KMS-11 (cell line): ENCODE results near the gene RCAN1.

ENCODE experiments used
- H2AFZ ChIP-seq: fragments of 200-600 bp; sonication (generic); 2 replicates; pipeline ENCODE4 v1.6.1; 2016; ENCODE audit warnings: antibody characterized with exemption, mixed run types, low read depth
- H3K27ac ChIP-seq: fragments of 200-600 bp; sonication (generic); 2 replicates; pipeline ENCODE4 v1.6.1; 2016; ENCODE audit warnings: mild to moderate bottlenecking, mixed run types
- H3K27me3 ChIP-seq: fragments of 200-600 bp; sonication (generic); 2 replicates; pipeline ENCODE4 v1.6.1; 2017; ENCODE audit warnings: mild to moderate bottlenecking, low read depth, mixed run types, moderate library complexity; ENCODE audit not compliant: insufficient read depth
- H3K36me3 ChIP-seq: fragments of 200-600 bp; sonication (generic); 2 replicates; pipeline ENCODE4 v1.6.1; 2017; ENCODE audit warnings: mild to moderate bottlenecking, mixed run types; ENCODE audit not compliant: insufficient read depth
- H3K4me1 ChIP-seq: fragments of 200-600 bp; sonication (generic); 2 replicates; pipeline ENCODE4 v1.6.1; 2016; ENCODE audit warnings: mild to moderate bottlenecking, low read depth, mixed run types; ENCODE audit not compliant: poor library complexity, severe bottlenecking
- H3K4me2 ChIP-seq: fragments of 200-600 bp; sonication (generic); 2 replicates; pipeline ENCODE4 v1.7.0; 2016; ENCODE audit warnings: mild to moderate bottlenecking, mixed run types
- H3K4me3 ChIP-seq: fragments of 200-600 bp; sonication (generic); IDR thresholded peaks from 2 replicates; pipeline ENCODE4 v1.6.1; 2017; ENCODE audit warnings: low read depth, low read length, mixed read lengths; ENCODE audit not compliant: insufficient read depth
- H3K79me2 ChIP-seq: fragments of 200-600 bp; sonication (generic); 2 replicates; pipeline ENCODE4 v1.6.1; 2016; ENCODE audit warnings: low read depth, mixed run types; ENCODE audit not compliant: insufficient read depth
- H3K9ac ChIP-seq: fragments of 200-600 bp; sonication (generic); 2 replicates; pipeline ENCODE4 v1.6.1; 2016; ENCODE audit warnings: mild to moderate bottlenecking, mixed run types
- H4K20me1 ChIP-seq: fragments of 200-600 bp; sonication (generic); 2 replicates; pipeline ENCODE4 v1.6.1; 2016; ENCODE audit warnings: mild to moderate bottlenecking, mixed run types; ENCODE audit not compliant: insufficient read depth
- CTCF ChIP-seq: fragments of 200-600 bp; sonication (generic); conservative IDR thresholded peaks from 2 replicates; pipeline ENCODE4 v1.6.1; 2017; ENCODE audit warnings: low read depth, mild to moderate bottlenecking, antibody characterized with exemption, low read length, moderate library complexity, mixed read lengths

The RCAN1 gene

GRCh38 chr21:34593423-34593822 lies 21.5 kb downstream of the RCAN1 start:
- H2AFZ ChIP-seq = no peak overlapping the region
- H3K9ac ChIP-seq = no peak overlapping the region
- H3K4me1 ChIP-seq = no peaks in the 10 kb centered on the region
- TF ChIP-seq CTCF = no peak
- H3K36me3 ChIP-seq = no peaks in the 10 kb centered on the region
- H4K20me1 ChIP-seq = no peaks in the 10 kb centered on the region
- H3K4me3 ChIP-seq = no peak overlapping the region
- no peak overlapping the region for H3K27ac ChIP-seq
- H3K27me3 ChIP-seq = no peaks in the 10 kb centered on the region
- no peaks in the 10 kb centered on the region for H3K79me2 ChIP-seq
- no peak overlapping the region for H3K4me2 ChIP-seq

- H3K79me2 ChIP-seq = no peaks in the 10 kb centered on the region
- H3K4me2 ChIP-seq = no peak overlapping the region
- H3K36me3 ChIP-seq = no peaks in the 10 kb centered on the region
- H3K9ac ChIP-seq = no peak overlapping the region
- no peak overlapping the region for H2AFZ ChIP-seq
- no peaks in the 10 kb centered on the region for H3K27me3 ChIP-seq
- H3K27ac ChIP-seq = no peak overlapping the region
- H4K20me1 ChIP-seq = no peaks in the 10 kb centered on the region
- no peak for TF ChIP-seq CTCF
- no peak overlapping the region for H3K4me3 ChIP-seq
- no peaks in the 10 kb centered on the region for H3K4me1 ChIP-seq
Observed at GRCh38 chr21:34592120-34592955, 22.6 kb downstream of the RCAN1 start.

- no peak overlapping the region for H3K4me3 ChIP-seq
- H4K20me1 ChIP-seq = no peaks in the 10 kb centered on the region
- H3K4me1 ChIP-seq = no peaks in the 10 kb centered on the region
- TF ChIP-seq CTCF = no peak
- H2AFZ ChIP-seq = no peak overlapping the region
- no peaks in the 10 kb centered on the region for H3K36me3 ChIP-seq
- H3K9ac ChIP-seq = no peak overlapping the region
- H3K4me2 ChIP-seq = no peak overlapping the region
- H3K79me2 ChIP-seq = no peaks in the 10 kb centered on the region
- no peak overlapping the region for H3K27ac ChIP-seq
- no peaks in the 10 kb centered on the region for H3K27me3 ChIP-seq
Observed at GRCh38 chr21:34590520-34590919, 24.4 kb downstream of the RCAN1 start.

- Histone ChIP-seq H3K4me3 (no peak overlapping the region), H3K27ac (no peak overlapping the region), H3K9ac (no peak overlapping the region), H2AFZ (no peak overlapping the region), H3K4me2 (no peak overlapping the region), H3K79me2 (no peaks in the 10 kb centered on the region), H4K20me1 (no peaks in the 10 kb centered on the region), H3K27me3 (no peaks in the 10 kb centered on the region), H3K4me1 (no peaks in the 10 kb centered on the region), H3K36me3 (no peaks in the 10 kb centered on the region)
- no peak for TF ChIP-seq CTCF
Observed at GRCh38 chr21:34589511-34590282, 25.2 kb downstream of the RCAN1 start.
